Medulla oblongata (tissue), 1 donor: ENCODE measurements around the gene TMEM213.

ENCODE experiments used
- DNase-seq: peaks from one replicate; pipeline ENCODE4 v3.0.0-alpha.2; 2015; ENCODE audit errors: extremely low spot score

Gene TMEM213

DNA sequence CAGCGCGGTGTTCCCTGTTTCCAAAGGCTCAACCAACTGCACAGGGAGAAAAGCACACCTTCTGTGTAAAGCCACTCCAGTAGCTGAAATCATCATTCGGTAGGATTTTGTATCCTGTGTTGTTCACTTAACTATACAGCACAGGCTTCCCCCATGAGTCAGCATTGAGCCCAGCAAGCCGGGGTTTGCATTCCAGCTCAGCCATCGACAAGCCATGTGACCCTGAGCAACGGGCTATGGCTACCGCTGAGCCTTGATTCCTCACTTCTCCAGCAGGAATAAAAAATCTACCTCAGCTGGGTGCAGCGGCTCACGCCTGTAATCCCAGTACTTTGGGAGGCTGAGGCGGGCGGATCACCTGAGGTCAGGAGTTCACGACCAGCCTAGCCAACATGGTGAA is 44.3 kb downstream of the TMEM213 start:
- DNase-seq = no peak

DNA sequence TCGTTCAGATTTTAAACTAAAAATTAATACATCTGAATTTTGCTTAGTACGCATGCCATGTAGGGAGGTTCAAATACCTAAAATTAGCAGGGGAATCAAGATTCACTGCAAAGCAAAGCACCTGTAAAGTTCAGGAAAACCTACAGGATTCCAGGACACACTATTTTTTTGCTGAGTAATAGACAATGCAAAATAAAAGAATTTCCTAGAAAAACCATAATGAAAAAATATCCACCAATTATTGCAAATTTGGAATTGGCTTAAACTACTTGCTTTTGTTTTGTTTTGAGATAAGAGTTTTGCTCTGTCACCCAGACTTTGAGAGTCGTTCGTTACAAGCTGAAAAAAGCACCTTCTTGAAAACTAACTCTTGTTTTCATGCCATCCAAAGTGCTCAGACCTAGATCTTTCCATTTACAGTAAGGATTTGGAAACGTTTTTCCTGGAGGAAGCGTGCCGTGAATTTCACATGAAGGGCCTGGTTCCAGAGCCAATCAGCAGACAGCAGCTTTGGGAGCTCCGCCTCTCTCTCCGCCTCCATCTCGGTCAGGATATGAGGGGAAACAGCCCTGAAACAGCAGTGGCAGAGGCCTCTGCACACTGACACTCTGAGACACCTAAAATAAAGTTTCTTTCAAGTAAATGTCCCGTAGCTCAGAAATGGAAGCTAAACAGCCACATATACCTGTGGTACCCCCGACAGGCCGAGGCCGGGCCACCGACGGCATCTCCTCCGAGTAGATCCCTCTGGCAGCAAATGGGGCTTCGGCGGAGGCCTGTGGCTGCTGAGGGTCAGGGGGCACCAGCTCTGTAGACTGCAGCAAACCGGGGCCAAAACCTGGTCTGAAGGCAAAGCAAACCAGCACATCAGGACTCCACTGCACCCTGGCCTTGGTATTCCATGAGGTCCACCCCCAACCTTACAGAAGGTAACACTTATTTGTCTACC is 46.1 kb downstream of the TMEM213 start:
- DNase-seq = no peak

DNA sequence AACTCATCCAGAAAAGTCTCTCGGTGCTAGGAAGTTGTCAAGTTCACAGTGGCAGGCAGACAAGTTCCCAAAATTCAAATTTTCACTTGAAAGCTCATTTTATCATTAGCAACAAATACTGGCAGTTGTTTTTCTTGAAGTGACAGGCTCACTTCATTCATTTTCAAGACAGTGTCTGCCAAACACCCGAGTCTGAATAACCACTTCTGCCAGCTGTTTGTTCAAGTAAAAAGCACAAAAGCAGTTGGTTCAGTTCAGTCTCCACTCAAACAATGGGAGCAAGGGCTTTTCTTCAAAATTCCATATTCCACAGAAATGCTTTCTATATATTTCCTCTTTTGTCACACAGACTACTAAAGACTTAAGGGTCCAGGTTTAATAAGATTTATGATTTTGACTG is 47.9 kb downstream of the TMEM213 start:
- DNase-seq = no peak

- DNase-seq = no peak
Measured at GRCh38 chr7:138848056-138848980, 50.5 kb downstream of the TMEM213 start.

DNA sequence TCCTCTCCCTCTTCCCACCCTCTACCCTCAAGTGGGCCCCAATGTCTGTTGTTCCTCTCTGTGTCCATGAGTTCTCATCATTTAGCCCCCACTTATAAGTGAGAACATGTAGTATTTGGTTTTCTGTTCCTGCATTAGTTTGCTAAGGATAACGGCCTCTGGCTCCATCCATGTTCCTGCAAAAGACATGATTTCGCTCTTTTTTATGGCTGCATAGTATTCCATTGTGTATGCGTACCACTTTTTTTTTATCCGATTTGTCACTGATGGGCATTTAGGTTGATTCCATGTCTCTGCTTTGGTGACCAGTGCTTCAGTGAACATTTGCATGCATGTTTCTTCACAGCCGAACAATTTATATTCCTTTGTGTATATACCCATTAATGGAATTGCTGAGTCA is 51.9 kb downstream of the TMEM213 start:
- no peak for DNase-seq

DNA sequence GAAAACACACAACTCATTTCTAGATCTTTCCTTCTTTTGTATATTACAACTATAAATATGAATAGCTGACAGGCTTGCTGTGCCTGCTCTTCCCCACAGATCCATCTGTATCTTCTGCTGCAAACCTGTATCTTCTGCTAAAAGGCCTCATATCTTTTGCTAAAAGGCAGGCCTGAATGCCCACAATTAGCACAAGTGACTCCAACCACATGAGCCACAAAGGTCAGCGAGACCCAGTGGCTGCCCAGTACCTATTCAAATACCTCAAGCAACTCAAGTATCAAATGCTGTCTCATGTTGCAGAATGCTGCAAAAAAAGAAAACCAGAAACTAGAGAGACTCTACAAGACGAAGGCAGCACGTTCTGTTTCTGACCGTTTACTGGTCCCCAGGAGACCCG is 54.7 kb downstream of the TMEM213 start:
- no peak for DNase-seq

DNA sequence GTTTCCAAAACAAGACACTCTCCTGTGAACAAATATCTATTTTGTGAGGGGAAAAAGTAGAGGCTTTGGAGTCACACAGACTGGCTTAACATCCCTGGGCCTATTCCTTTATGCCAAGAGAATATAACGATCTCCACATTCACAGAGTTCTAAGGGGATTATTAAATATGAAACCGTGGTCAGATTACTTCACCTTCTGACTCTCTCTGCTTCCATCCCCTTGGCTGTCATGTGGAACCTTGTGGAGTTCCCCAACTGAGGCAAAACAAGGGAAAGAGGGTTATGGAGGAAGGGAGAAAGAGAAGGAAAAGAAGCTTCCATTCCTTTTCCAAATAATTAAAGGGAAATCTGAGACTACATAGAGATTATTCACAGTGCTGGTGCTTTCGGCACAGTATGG is 55.7 kb downstream of the TMEM213 start:
- DNase-seq = no peak

DNA sequence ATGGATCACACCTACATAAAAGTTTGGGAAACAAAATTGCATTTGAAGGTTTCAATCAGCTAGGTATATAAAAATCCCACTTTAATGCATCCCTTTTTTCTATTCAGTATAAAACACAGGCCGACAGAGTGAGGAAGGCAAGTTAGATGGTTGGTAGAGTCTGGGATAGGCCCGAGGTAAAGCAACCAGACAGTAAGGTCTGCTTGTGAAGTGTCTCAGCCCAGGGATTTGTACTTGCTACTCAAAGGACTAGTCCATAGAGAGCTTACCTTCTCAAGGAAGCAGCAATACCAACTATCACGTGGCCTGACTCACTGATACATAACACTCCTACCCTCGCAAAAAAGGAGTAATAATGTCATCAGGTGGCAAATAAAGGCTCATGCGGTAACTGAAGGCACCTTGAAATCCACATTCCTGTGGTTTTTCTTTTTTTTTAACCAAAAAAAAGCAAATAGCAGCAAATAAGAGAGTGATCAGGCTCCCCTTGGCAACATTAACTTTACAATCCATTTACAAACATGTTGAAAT is 56.4 kb downstream of the TMEM213 start:
- no peak for DNase-seq

- DNase-seq = no peak
Measured at GRCh38 chr7:138857728-138858127, 59.9 kb downstream of the TMEM213 start.

- DNase-seq = no peak
Measured at GRCh38 chr7:138861051-138861450, 63.3 kb downstream of the TMEM213 start.

- DNase-seq = no peak
Measured at GRCh38 chr7:138863931-138864330, 66.1 kb downstream of the TMEM213 start.

DNA sequence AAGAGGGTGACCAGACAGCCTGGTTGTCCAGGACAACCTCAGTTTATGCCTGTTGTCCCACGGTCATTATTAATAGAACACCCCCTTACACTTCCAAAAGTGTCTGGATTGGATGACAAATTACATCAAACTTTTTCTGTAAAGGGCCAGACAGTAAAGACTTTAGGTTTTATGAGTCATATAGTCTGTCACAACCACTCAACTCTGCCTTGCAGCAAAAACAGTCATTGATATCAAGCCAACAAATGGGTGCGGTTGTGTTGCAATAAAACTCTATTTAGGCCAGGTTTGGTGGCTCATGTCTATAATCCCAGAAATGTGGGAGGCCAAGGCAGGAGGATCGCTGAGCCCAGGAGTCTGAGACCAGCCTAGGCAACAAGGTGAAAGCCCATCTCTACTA is 66.9 kb downstream of the TMEM213 start:
- no peak for DNase-seq

GRCh38 chr7:138865843-138866242 is 68.0 kb downstream of the TMEM213 start:
- no peak for DNase-seq

DNA sequence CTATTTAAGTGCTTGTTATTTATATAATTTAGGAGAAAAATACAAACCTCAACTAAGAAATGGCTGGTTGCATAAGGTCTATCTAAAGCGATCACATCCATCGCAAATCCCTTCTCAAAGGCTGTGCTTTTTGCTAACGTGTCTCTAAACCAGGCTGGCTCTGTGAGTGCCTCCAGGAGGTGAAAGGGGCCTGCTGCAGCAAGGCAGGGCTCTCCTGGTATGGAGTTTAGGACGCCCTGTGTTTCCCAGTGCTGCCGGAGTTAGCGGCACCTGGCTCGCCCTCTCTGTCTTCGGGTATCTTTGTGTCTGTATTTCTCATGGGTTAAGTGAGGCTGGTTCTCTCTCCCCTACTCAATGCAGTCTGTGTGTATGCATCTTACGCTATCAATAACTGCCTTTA is 68.6 kb downstream of the TMEM213 start:
- no peak for DNase-seq

- DNase-seq = no peak
Measured at GRCh38 chr7:138867744-138868143, 70.0 kb downstream of the TMEM213 start.

DNA sequence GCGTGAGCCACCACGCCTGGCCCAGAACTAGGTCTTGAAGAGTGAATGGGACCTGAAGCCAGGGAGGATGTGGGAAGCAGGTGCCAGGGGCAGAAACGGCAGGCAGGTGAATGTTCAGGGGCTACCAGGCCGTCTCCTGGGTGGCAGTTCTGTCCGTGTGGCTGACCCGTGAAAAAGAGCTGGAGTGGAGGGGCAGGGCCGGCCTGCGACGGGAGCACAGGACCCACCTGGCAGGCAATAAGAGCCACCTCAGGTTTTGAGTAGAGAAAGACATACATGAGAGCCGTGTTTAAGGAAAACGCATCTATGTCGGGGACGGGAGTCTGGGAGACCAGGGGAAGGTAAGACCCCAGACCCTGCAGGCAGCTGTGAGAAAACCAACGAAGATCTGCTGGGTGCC is 70.9 kb downstream of the TMEM213 start:
- no peak for DNase-seq

DNA sequence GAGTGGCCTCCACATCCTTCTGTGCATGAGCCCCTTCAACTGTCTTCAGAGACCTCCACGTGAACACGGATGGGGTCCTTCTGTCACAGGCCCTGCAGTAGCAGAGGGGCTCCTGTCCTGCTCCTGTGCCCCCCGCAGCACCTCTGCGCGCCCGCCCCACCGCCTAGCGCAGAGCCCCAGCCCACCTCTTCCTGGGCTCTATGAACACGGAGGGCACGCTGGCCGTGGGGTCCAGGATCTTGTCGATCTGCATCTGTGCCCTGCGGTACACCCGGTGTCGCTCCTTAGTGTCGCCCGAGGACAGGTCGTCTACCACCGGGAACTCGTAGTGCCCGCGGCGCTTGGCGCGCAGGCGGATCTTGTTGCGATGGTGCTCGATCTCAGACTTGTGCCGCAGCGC is 71.6 kb downstream of the TMEM213 start:
- DNase-seq = no peak

GRCh38 chr7:138871065-138871813 is 73.4 kb downstream of the TMEM213 start:
- no peak for DNase-seq

DNA sequence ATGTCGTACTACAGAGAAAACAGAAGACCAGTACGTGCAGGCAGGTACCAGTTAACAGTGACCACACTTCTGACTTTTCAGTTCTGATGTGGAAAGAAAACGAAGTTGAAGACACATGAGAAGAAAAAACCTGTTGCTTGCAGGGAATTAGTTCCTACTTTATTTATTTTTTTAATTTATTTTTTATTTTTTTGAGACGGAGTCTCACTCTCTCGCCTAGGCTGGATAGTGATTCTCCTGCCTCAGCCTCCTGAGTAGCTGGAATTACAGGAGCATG is 74.0 kb downstream of the TMEM213 start:
- DNase-seq = no peak

- DNase-seq = no peak
Measured at GRCh38 chr7:138872576-138872975, 74.8 kb downstream of the TMEM213 start.

- DNase-seq = peak; percentile 16
Measured at GRCh38 chr7:138873220-138873892, 75.6 kb downstream of the TMEM213 start.
